Brain microvascular endothelial cell (primary cell): ENCODE measurements around the gene WSCD2.

ENCODE experiments used
- DNase-seq: peaks from one replicate; pipeline ENCODE4 v3.0.0-alpha.2; 2020
- H3K27ac ChIP-seq: fragments of 250-450 bp; sonication (Bioruptor Pico); 2 replicates; pipeline ENCODE4 v1.5.1; 2020; ENCODE audit warnings: mild to moderate bottlenecking, moderate library complexity
- H3K27me3 ChIP-seq: fragments of 250-450 bp; sonication (Bioruptor Pico); replicated peaks from 2 replicates; pipeline ENCODE4 v1.5.1; 2020; ENCODE audit warnings: mild to moderate bottlenecking
- H3K36me3 ChIP-seq: fragments of 250-450 bp; sonication (Bioruptor Pico); replicated peaks from 2 replicates; pipeline ENCODE4 v1.5.1; 2020; ENCODE audit warnings: mild to moderate bottlenecking
- H3K4me3 ChIP-seq: 2 replicates; pipeline ENCODE4 v1.5.1; 2011; ENCODE audit warnings: low read depth, mild to moderate bottlenecking, control low read depth, low read length, moderate library complexity
- in situ Hi-C: cut with HindIII; loops from 2 replicates; pipeline ENCODE4 v1.10.0; 2017; ENCODE audit warnings: low sequenced_read_pairs, low pct_ligation_motif_present
- TF ChIP-seq, protein P1 (sequence below): IDR thresholded peaks from 2 replicates; pipeline ENCODE4 v1.5.1; 2011; ENCODE audit warnings: low read depth, mild to moderate bottlenecking, moderate library complexity, low read length, control low read depth, inconsistent platforms; ENCODE audit errors: missing control alignments

WSCD2 gene

DNA sequence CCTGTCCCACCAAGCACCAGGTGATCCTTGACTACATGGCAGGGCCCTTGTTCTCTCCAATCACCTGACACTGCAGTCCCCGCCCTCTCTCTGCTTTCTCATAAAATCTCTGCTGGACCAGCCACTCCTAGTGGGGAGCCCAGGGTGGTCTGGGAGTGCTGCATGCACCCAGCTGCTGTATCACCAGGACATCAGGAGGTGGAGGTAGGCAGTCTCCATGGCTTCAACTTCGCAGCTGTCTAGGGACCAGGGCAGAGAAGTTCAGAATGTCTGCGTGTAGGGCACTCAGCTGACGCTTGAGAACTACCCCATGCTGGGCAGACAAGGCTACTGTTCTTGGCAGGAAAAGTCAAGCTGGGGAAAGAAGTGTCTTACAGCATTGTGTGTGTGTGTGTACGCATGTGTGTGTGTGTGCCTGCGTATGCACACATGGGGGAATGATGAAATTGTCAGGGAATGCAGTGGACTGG, 2.6 kb downstream of the WSCD2 start:
- DNase-seq: no peak
- Histone ChIP-seq H3K27ac (no peak overlapping the region), H3K27me3 (peaks cover 12% of the 10 kb centered on the region), H3K36me3 (no peaks in the 10 kb centered on the region), H3K4me3 (no peak overlapping the region)
- in situ Hi-C loops: no loop called here
- TF ChIP-seq, protein P1, sequence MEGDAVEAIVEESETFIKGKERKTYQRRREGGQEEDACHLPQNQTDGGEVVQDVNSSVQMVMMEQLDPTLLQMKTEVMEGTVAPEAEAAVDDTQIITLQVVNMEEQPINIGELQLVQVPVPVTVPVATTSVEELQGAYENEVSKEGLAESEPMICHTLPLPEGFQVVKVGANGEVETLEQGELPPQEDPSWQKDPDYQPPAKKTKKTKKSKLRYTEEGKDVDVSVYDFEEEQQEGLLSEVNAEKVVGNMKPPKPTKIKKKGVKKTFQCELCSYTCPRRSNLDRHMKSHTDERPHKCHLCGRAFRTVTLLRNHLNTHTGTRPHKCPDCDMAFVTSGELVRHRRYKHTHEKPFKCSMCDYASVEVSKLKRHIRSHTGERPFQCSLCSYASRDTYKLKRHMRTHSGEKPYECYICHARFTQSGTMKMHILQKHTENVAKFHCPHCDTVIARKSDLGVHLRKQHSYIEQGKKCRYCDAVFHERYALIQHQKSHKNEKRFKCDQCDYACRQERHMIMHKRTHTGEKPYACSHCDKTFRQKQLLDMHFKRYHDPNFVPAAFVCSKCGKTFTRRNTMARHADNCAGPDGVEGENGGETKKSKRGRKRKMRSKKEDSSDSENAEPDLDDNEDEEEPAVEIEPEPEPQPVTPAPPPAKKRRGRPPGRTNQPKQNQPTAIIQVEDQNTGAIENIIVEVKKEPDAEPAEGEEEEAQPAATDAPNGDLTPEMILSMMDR: no peak

DNA sequence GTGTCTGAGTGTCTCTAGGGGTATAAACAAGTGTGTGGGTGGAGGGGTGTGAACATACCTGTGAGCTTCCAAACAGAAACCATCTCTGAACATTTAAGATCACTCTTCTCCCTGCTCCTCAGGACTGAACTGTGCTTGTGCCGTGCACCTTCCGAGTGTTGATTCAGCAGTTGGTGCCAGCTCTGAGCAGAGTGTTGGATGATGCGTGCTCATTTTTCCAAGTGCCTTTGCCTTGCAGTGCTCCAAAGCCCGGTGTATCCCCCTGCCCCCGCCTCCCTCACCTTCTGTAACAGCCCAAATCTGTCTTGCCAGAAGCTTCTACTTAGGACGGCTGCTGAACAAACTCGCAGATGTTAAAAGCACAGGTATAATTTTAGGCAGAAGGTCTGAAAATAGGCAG, 4.4 kb downstream of the WSCD2 start:
- Histone ChIP-seq H3K27me3 (peaks cover 12% of the 10 kb centered on the region), H3K27ac (no peak overlapping the region), H3K4me3 (no peak overlapping the region), H3K36me3 (no peaks in the 10 kb centered on the region)
- in situ Hi-C loops: no loop called here
- DNase-seq: no peak
- TF ChIP-seq, protein P1: no peak

DNA sequence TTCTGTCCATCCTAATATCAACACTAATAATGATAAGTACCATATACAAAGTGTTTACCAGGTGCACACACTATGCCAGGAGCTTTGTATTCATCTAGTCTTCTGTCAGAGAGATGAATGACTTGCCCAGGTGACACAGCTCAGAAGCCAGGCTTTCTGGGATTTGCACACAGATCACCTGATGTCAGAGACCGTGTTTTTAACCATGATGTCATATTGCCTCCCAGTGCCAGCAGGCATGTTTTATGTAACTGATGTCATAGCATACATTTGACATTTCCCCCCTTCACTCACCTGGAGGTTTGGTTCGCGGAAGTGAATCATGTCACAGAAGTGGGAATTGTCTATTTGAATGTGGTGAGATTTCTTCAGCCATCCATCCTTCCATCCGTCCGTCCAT, 5.7 kb downstream of the WSCD2 start:
- H3K27ac ChIP-seq: no peak overlapping the region
- in situ Hi-C loops: no loop called here
- no peaks in the 10 kb centered on the region for H3K36me3 ChIP-seq
- no peak overlapping the region for H3K4me3 ChIP-seq
- no peaks in the 10 kb centered on the region for H3K27me3 ChIP-seq
- TF ChIP-seq, protein P1: no peak
- no peak for DNase-seq

DNA sequence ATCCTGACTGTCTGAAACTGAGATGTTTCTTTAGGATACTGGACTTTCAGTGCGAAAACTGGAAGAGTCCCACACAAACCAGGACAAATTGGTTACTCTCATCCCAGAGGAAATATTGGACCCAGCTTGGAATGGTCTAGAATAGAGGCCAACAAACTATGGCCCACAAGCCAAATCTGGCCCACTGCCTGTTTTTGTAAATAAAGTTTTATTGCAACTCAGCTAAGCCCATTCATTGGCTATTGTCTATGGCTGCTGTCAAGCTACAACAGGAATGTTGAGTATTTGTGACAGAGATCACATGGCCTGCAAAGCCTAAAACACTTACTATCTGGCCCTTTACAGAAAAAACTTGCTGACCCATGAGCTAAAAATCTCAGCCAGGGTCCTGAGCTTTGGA, 6.5 kb downstream of the WSCD2 start:
- in situ Hi-C loops: no loop called here
- Histone ChIP-seq H3K4me3 (no peak overlapping the region), H3K27me3 (no peaks in the 10 kb centered on the region), H3K27ac (no peak overlapping the region), H3K36me3 (no peaks in the 10 kb centered on the region)
- DNase-seq: no peak
- TF ChIP-seq, protein P1: no peak

DNA sequence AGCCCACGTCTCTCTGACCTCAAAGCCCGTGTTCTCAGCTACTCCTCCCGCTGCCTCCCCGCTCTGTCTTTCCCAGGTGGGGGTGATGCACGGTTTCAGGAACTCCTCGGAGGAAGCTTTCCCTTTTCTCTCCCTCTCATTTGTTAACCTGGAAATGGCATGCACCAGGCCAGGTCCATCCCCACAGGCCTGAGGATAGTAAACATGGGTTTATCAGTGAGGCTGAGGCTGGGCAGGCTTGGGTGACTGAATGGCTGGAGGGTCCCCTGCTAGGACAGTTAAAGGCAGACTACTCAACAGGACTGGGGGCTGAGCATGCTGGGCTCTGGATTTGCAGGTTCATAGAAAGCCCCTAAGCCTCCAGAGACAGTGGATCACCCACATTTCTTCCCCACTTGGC, 7.6 kb downstream of the WSCD2 start:
- DNase-seq: no peak
- Histone ChIP-seq H3K27ac (no peak overlapping the region), H3K27me3 (no peaks in the 10 kb centered on the region), H3K36me3 (no peaks in the 10 kb centered on the region), H3K4me3 (no peak overlapping the region)
- TF ChIP-seq, protein P1: no peak
- in situ Hi-C loops: no loop called here

DNA sequence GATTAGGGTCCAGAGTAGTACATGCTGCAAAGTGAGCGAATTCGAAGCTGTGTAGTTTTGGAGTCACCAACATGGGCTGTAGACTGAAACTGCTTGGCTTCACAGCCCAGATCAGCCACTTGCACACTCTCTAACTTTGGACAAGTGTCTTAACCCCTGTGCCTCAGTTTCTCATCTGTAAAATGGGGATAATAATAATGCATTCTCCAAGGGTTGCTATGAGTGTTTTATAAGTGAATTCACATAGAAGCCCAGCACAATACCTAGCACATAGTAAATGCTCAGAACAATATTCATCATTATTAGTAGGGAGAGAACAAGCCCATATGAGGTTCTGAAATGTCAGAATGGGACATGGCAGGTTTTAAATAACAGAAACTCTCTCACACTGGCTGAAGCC, 10.4 kb downstream of the WSCD2 start:
- Histone ChIP-seq H3K27me3 (no peaks in the 10 kb centered on the region), H3K4me3 (no peak overlapping the region), H3K27ac (no peak overlapping the region), H3K36me3 (no peaks in the 10 kb centered on the region)
- DNase-seq: no peak
- TF ChIP-seq, protein P1: no peak
- in situ Hi-C loops: no loop called here
